GM21526 (cell line): Measurements from ENCODE around the gene KRT83.
"Not testable (repeated sequence)": the region's sequence is repeated elsewhere in the genome, so short reads cannot be mapped to it uniquely, and the experiment has no call there.

ENCODE experiments used
- ATAC-seq: cut with Tn5 transposase; IDR thresholded peaks from one replicate; pipeline ENCODE4 v1.9.1; 2021; ENCODE audit warnings: moderate library complexity; ENCODE audit not compliant: unreplicated experiment, low FRiP score

KRT83 gene

GRCh38 chr12:52312086-52312485 is 9.1 kb downstream of the KRT83 start:
- no peak for ATAC-seq

- no peak for ATAC-seq
Measured at GRCh38 chr12:52311285-52311648, 9.9 kb downstream of the KRT83 start.

GRCh38 chr12:52310622-52311284 is 10.4 kb downstream of the KRT83 start:
- no peak for ATAC-seq

GRCh38 chr12:52308806-52309425 is 12.3 kb downstream of the KRT83 start:
- ATAC-seq: no peak

- no peak for ATAC-seq
Measured at GRCh38 chr12:52307836-52308805, 13.1 kb downstream of the KRT83 start.

GRCh38 chr12:52306731-52307130 is 14.5 kb downstream of the KRT83 start:
- no peak for ATAC-seq

GRCh38 chr12:52305921-52306705 is 15.1 kb downstream of the KRT83 start:
- no peak for ATAC-seq

GRCh38 chr12:52304941-52305411 is 16.2 kb downstream of the KRT83 start:
- peak; percentile 80 for ATAC-seq

GRCh38 chr12:52302242-52302914 is 18.8 kb downstream of the KRT83 start:
- not testable (repeated sequence) for ATAC-seq

GRCh38 chr12:52301721-52302120 is 19.5 kb downstream of the KRT83 start:
- ATAC-seq: not testable (repeated sequence)

- no peak for ATAC-seq
Measured at GRCh38 chr12:52300796-52301691, 20.2 kb downstream of the KRT83 start.

- no peak for ATAC-seq
Measured at GRCh38 chr12:52298677-52299190, 22.5 kb downstream of the KRT83 start.

- ATAC-seq: no peak
Measured at GRCh38 chr12:52296572-52297215, 24.5 kb downstream of the KRT83 start.

GRCh38 chr12:52295663-52296062 is 25.5 kb downstream of the KRT83 start:
- no peak for ATAC-seq

- no peak for ATAC-seq
Measured at GRCh38 chr12:52294803-52295202, 26.4 kb downstream of the KRT83 start.

GRCh38 chr12:52293926-52294325 is 27.3 kb downstream of the KRT83 start:
- no peak for ATAC-seq

- no peak for ATAC-seq
Measured at GRCh38 chr12:52291267-52291935, 29.8 kb downstream of the KRT83 start, which contains the start of gene KRT81. Gene KRT81, minus strand, starts transcription at chr12:52291534. Its CDS starts 69 bp downstream, at chr12:52291465.
